HUES6 (cell line): ENCODE results near the gene AIFM2.
"Not testable (repeated sequence)": the region's sequence is repeated elsewhere in the genome, so short reads cannot be mapped to it uniquely, and the experiment has no call there.

Experiments used
- H3K27ac ChIP-seq: 2 replicates; pipeline ENCODE4 v1.7.0; 2013; ENCODE audit warnings: low read depth, mild to moderate bottlenecking, low read length, inconsistent platforms
- H3K27me3 ChIP-seq: 2 replicates; pipeline ENCODE4 v1.6.1; 2013; ENCODE audit warnings: low read length; ENCODE audit not compliant: control insufficient read depth, insufficient read depth
- H3K36me3 ChIP-seq: 2 replicates; pipeline ENCODE4 v1.6.1; 2013; ENCODE audit warnings: low read length; ENCODE audit not compliant: control insufficient read depth, insufficient read depth
- H3K4me1 ChIP-seq: 2 replicates; pipeline ENCODE4 v1.6.1; 2013; ENCODE audit warnings: low read length; ENCODE audit not compliant: control insufficient read depth, insufficient read depth
- H3K4me3 ChIP-seq: 2 replicates; pipeline ENCODE4 v1.5.1; 2013; ENCODE audit warnings: low read depth, low read length
- H3K9ac ChIP-seq: one replicate; pipeline ENCODE4 v1.6.1; 2013; ENCODE audit warnings: mild to moderate bottlenecking, low read length
- H3K9me3 ChIP-seq: 2 replicates; pipeline ENCODE4 v1.6.1; 2013; ENCODE audit warnings: low read depth, low read length; ENCODE audit not compliant: control insufficient read depth, insufficient read depth

Gene AIFM2

GRCh38 chr10:70090951-70091350 is 41.7 kb downstream of the AIFM2 start:
- no peak overlapping the region for H3K4me3 ChIP-seq
- H3K9ac ChIP-seq = no peak overlapping the region
- peaks cover 59% of the 10 kb centered on the region for H3K36me3 ChIP-seq
- no peak overlapping the region for H3K27ac ChIP-seq
- H3K9me3 ChIP-seq = no peaks in the 10 kb centered on the region
- H3K27me3 ChIP-seq = no peaks in the 10 kb centered on the region
- no peaks in the 10 kb centered on the region for H3K4me1 ChIP-seq

- Histone ChIP-seq H3K27ac (no peak overlapping the region), H3K4me1 (no peaks in the 10 kb centered on the region), H3K4me3 (no peak overlapping the region), H3K9me3 (no peaks in the 10 kb centered on the region), H3K36me3 (peaks cover 52% of the 10 kb centered on the region), H3K9ac (no peak overlapping the region), H3K27me3 (no peaks in the 10 kb centered on the region)
These were observed 42.6 kb downstream of the AIFM2 start for GRCh38 chr10:70090013-70090412.

DNA sequence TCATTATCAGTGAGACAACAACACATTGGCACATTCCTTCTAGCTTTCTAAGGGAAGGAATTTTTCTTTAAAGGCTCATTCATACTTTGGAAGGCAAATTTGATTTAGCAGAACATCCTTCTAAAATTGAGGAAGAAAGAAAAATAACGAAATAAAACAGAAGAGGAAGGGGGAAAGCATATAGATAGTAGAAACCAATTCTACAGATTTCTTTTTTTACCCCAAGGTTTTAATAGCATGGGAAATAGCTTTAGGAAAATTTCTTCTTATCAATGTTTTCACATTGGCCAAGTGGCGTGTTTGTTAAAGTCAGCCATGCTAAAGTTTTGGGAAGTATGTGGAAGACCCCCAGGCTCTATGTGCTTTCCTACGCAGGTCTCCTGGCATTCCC is 44.3 kb downstream of the AIFM2 start:
- Histone ChIP-seq H3K9me3 (no peaks in the 10 kb centered on the region), H3K9ac (no peak overlapping the region), H3K36me3 (peaks cover 38% of the 10 kb centered on the region), H3K27ac (no peak overlapping the region), H3K27me3 (no peaks in the 10 kb centered on the region), H3K4me1 (no peaks in the 10 kb centered on the region), H3K4me3 (no peak overlapping the region)

DNA sequence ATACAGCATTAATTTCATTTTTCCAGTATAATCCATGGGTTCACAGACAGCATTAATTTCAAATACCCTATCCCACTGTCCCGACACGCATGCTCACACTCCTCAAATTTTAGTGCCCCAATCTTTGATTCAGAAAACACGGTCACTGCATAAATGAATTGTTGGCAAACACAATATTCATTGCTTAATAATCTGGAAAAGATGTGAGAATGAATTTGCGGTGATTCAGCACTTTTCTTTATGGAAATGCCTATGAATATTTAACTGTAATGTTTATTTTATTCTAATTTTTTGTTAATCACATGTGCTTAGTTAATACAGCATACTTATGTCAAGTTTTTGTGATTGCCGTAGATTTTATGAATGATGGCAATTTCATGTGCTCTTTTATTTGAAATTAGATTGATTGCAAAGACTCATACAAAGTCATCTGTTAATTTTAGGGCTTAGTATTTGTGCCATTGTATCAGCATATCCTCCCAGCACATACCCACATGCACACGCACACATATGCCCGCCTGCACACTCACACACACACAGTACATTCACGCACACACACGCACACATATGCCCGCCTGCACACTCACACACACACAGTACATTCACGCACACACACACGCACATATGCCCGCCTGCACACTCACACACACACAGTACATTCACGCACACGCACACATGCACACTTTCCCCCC is 44.9 kb downstream of the AIFM2 start:
- peaks cover 32% of the 10 kb centered on the region for H3K36me3 ChIP-seq
- H3K27me3 ChIP-seq = no peaks in the 10 kb centered on the region
- no peaks in the 10 kb centered on the region for H3K9me3 ChIP-seq
- no peak overlapping the region for H3K4me3 ChIP-seq
- H3K9ac ChIP-seq = no peak overlapping the region
- H3K27ac ChIP-seq = no peak overlapping the region
- H3K4me1 ChIP-seq = no peaks in the 10 kb centered on the region

- Histone ChIP-seq H3K27me3 (no peaks in the 10 kb centered on the region), H3K9me3 (no peaks in the 10 kb centered on the region), H3K27ac (no peak overlapping the region), H3K9ac (no peak overlapping the region), H3K4me1 (no peaks in the 10 kb centered on the region), H3K4me3 (no peak overlapping the region), H3K36me3 (peaks cover 20% of the 10 kb centered on the region)
These were observed 46.5 kb downstream of the AIFM2 start for GRCh38 chr10:70085975-70086613.

GRCh38 chr10:70084189-70084588 is 48.4 kb downstream of the AIFM2 start:
- Histone ChIP-seq H3K4me3 (no peak overlapping the region), H3K27ac (no peak overlapping the region), H3K27me3 (no peaks in the 10 kb centered on the region), H3K4me1 (peaks cover under 1% of the 10 kb centered on the region; the same call in 1 of the 2 replicates), H3K36me3 (peaks cover 7% of the 10 kb centered on the region; the same call in 1 of the 2 replicates), H3K9ac (no peak overlapping the region), H3K9me3 (no peaks in the 10 kb centered on the region)

GRCh38 chr10:70080789-70081188 is 51.8 kb downstream of the AIFM2 start:
- H3K9ac ChIP-seq, H3K4me3 ChIP-seq, H3K27me3 ChIP-seq, H3K9me3 ChIP-seq, H3K27ac ChIP-seq: not testable (repeated sequence)
- Histone ChIP-seq H3K4me1 (peaks cover 12% of the 10 kb centered on the region), H3K36me3 (peaks cover 14% of the 10 kb centered on the region; the same call in 1 of the 2 replicates)

DNA sequence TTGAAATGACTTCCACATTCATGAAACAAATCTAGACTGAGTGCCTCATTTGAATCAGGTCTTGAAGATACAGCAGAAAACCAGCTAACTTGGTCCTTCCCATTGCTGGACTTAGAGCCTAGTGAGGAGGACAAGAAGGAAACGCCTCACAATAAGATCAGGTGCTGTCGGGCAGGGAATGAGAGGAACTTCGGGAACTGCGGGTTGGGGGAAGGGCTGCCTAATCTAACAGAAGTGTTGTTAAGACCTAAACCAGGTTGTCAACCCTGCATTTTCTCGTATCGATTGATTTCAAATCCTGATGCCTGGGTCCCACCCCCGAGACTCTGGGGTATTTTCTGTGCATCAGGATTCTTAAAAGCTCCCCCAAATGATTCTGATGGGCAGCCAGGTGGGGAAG is 53.7 kb downstream of the AIFM2 start:
- Histone ChIP-seq H3K9ac (no peak overlapping the region), H3K36me3 (peaks cover 14% of the 10 kb centered on the region; the same call in 1 of the 2 replicates), H3K27me3 (no peaks in the 10 kb centered on the region), H3K27ac (no peak overlapping the region), H3K9me3 (no peaks in the 10 kb centered on the region), H3K4me1 (peaks cover 12% of the 10 kb centered on the region), H3K4me3 (no peak overlapping the region)

DNA sequence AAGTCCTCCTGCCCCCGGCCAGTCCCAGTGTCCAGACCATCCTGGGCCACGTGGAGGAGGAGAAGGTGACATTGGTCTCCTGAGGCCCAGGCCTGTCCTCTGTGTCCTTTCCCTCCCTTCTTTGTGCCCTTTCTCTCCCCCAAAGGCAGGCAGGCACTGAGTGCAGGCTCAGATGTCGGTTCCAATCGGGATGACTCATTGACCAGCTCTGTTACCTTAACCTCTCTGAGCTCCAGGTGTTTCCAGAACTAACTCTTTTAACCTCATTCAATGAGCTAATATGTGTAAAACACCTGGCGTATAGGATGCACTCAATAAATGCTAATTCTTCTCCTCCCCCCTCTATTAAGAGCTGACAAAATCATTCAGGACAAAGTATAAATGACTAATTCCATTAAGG is 54.3 kb downstream of the AIFM2 start:
- Histone ChIP-seq H3K27me3 (no peaks in the 10 kb centered on the region), H3K36me3 (peaks cover 12% of the 10 kb centered on the region; the same call in 1 of the 2 replicates), H3K9ac (no peak overlapping the region), H3K27ac (no peak overlapping the region), H3K4me1 (peaks cover 12% of the 10 kb centered on the region), H3K9me3 (no peaks in the 10 kb centered on the region), H3K4me3 (no peak overlapping the region)

DNA sequence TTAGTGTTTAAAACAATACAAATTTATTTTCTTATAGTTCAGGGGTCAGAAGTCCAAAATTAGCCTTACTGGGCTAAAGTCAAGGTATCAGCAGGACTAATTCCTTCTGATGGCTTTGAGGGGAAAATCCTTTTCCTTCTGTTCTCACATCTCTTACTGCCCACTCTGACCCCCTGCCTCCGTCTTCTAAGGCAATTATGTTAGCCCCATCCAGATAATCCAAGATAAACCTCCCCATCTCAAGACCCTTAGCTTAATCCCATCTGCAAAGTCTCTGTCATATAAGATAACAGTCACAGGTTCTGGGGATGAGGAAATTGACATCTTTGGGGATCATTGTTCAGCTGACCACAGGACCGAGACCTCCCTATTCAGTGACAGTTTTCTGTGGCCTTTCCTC is 57.7 kb downstream of the AIFM2 start:
- no peaks in the 10 kb centered on the region for H3K9me3 ChIP-seq
- no peak overlapping the region for H3K9ac ChIP-seq
- no peaks in the 10 kb centered on the region for H3K27me3 ChIP-seq
- H3K36me3 ChIP-seq = peaks cover 9% of the 10 kb centered on the region; the same call in 1 of the 2 replicates
- peaks cover 12% of the 10 kb centered on the region for H3K4me1 ChIP-seq
- H3K27ac ChIP-seq = no peak overlapping the region
- no peak overlapping the region for H3K4me3 ChIP-seq

- peaks cover 11% of the 10 kb centered on the region for H3K4me1 ChIP-seq
- H3K36me3 ChIP-seq = peaks cover 9% of the 10 kb centered on the region; the same call in 1 of the 2 replicates
- no peak overlapping the region for H3K27ac ChIP-seq
- H3K9ac ChIP-seq = no peak overlapping the region
- no peaks in the 10 kb centered on the region for H3K9me3 ChIP-seq
- H3K27me3 ChIP-seq = no peaks in the 10 kb centered on the region
- H3K4me3 ChIP-seq = no peak overlapping the region
These were observed 58.5 kb downstream of the AIFM2 start for GRCh38 chr10:70074165-70074564.
